HG03095 (cell line): ENCODE results near the gene SLC6A12.

Experiments used
- ATAC-seq: cut with Tn5 transposase; IDR thresholded peaks from one replicate; pipeline ENCODE4 v1.9.1; 2021; ENCODE audit warnings: moderate library complexity; ENCODE audit not compliant: unreplicated experiment

The SLC6A12 gene

GRCh38 chr12:180445-180844 is 33.5 kb downstream of the SLC6A12 start:
- no peak for ATAC-seq

DNA sequence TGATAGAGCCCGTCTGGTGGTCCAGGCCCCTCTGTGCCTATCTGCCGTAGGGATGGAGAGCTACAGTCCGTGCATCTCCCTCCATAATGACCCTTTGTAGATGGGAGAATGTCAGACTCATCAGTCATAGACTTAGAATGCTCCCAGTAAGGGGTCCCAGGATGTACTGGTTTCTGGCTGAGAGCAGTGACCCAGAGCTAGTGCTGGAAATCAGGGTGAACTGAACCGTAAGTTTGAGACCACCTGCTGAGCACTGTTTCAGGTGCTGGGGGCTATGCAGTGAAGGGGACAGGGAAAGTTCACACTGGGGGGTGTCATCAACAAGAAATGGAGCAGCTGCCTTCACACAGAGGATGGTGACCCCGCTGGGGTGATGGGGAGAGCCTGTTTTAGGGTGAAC is 34.1 kb downstream of the SLC6A12 start:
- no peak for ATAC-seq

- ATAC-seq = no peak
These were observed 34.6 kb downstream of the SLC6A12 start for GRCh38 chr12:179131-179884.

GRCh38 chr12:178829-179109 is 35.2 kb downstream of the SLC6A12 start:
- no peak for ATAC-seq

- no peak for ATAC-seq
These were observed 35.8 kb downstream of the SLC6A12 start for GRCh38 chr12:177980-178828.

GRCh38 chr12:177336-177979 is 36.5 kb downstream of the SLC6A12 start:
- ATAC-seq = no peak

- ATAC-seq = no peak
These were observed 37.4 kb downstream of the SLC6A12 start for GRCh38 chr12:176321-177181.

- no peak for ATAC-seq
These were observed 38.2 kb downstream of the SLC6A12 start for GRCh38 chr12:175759-176158.

DNA sequence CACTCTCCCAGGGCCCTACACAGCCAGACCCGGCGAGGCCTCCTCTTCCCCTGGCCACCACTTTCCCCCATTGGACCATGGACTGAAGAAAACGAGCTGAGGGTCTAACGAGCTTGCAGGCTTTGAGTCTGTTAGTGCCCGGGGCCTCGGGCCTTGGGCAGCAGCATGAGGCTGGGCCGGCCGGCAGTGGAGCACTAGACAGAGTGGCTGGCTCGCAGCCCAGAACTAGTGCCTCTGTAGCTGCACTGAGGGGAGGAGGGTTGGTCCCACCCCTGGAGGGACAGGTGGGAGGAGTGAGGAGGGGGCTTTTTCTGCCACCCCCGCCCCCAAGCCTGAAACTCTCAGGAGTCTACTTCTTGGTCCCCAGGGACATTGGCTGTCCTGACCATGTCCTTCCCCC is 38.7 kb downstream of the SLC6A12 start:
- ATAC-seq = no peak

DNA sequence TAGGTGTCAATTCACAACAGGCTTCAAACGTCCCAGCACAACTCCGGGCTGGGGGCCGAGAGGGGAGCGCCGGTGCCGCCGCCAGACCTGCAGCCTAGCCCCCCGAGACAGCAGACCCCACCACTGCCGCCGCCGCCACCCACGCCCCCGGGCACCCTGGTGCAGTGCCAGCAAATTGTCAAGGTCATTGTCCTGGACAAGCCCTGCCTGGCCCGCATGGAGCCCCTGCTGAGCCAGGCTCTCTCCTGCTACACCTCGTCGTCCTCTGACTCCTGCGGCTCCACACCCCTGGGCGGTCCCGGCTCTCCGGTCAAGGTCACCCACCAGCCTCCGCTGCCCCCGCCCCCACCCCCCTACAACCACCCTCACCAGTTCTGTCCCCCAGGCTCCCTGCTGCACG is 39.4 kb downstream of the SLC6A12 start:
- no peak for ATAC-seq

- no peak for ATAC-seq
These were observed 39.8 kb downstream of the SLC6A12 start for GRCh38 chr12:174124-174523.

GRCh38 chr12:172732-173161 is 41.2 kb downstream of the SLC6A12 start:
- no peak for ATAC-seq

GRCh38 chr12:171743-172676 is 41.9 kb downstream of the SLC6A12 start:
- ATAC-seq = no peak

DNA sequence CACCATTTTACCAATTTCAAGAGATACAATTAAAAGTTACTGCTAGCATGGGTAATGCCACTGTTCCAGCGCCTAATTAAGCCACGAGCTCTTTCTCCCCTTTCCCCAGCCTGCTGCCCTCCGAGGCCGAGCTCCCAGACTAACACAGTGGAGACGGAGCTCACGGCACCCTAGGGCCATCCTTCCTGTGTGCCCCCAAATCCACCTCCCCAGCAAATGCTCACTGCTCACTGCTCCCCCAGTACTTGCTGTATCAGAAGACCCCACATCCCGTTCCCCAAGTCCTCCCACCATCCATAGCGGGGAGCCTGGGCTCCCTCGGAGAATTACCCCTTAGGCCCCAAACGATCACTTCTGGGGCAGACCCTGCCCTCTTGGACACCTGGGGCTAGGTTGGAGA is 42.7 kb downstream of the SLC6A12 start:
- no peak for ATAC-seq

DNA sequence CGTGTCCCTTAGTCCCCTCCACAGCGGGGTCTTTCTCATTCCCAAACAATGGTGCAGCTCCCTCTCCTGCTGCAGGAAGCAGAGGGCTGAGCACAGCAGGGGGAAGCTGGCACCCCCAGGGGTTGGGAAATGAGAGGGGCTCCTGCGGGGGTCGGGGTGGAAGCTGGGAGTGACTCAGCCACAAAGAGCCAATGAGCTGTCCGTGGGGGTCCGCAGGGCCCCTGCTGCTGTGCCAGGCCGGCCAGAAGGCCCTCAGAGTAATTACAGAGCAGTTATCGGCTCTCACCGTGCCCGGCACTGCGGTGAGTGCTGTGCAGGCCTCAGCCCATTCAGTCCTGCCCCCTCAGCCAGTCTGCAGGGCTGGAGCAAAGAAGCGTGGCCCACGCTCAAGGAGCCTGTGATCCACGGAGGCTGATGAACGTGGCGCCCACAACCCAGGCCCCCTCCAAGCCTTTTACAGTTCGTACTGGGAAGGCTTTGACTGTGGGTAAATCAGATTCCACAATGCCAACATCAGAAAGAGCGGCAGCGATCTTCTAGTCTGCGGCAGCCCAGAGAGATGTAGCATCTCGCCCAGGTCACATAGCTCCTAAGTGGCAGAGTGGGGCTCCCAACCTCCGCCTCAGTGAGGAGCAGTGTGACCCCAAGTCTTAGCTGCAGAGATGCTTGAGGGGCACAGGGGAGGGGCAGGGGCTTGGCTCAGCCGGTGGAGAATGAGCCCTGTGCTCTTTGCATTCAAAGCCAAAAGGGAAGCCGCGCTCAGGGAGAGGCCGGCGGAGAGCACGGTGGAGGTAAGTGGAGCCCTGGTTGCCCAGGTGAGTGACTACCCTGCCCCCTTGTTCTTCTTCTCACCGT is 43.4 kb downstream of the SLC6A12 start:
- ATAC-seq = no peak

DNA sequence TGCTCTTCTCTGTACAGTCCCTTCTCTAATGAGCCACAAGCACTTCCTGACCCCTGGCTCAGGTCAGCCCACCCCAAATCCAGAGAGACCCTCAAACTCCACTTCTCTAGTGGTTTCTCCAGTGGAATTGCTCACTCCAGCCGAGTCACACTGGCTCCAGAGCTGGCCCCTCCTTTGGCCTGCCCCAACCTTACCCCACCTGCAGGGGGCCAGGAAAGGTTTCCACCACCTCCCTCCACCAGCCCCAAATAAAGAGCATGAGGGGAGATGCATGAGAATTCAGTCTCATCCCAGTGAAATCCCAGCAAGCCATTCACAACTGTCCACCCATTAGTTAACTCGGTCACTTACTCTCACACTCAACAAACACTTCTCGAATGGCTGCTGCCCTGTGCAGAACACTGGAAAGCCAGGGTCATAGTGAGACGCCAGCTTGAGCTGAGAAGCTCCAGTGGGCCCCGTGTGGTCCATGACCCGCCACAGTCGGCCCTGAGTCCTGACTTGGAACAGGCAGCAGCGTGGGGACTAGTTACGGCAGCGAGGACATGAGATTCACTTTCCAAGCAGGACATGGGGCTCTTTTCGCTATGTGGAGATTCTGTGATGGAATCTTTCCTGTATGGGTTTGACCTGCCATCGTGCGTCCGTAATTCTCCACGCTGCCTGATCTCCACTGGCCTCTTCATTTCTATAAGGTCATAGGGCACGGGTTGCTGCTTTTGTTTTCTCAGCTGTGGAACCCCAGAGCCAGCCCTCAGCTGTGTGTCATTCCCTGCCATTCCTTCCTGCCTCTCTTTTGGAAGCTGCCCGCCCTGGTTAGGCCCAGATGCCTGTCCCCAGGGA is 44.2 kb downstream of the SLC6A12 start:
- no peak for ATAC-seq

DNA sequence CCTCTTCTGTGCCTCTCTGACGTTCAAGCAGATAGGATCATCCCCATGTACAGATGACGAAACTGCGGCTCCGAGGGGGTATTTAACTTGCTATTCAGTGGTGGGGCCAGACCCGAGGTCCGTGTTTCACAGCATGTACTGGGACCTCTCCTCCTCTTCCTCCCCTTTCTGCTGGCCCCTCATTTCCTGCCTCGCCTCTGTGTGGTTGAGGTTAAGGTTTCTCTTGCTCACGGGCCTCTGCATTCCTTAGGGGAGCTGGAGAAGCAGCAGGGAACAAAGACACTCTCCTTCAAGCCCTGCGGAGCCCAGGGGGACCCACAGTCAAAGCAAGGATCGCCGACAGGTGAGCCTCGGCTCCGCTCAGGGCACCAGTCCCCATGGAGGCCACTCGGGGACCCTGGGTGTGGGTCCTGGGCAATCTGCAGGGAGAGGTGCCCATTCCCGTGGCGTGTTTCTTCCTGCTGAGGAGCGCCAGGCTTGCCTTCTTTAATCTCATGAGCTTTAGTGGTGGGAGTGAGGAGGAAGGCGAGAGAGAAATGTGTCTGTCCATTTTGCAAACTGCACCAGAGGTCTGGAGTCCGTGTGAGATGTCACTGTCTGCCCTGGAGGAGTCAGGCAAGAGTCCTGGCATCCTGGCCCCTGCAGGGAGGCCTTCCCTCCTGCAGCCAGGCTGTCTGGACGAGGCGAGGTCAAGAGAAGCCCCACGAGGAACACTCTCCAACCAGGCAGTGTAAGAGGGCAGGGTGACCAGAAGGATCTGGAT is 45.0 kb downstream of the SLC6A12 start:
- ATAC-seq = no peak
